Activated CD8-positive, alpha-beta memory T cell treated with anti-CD3 and anti-CD28 coated beads, Interleukin-2, amount 50 U/mL, for 24 hours (primary cell): ENCODE measurements around the gene TMEM154.

Experiments used
- DNase-seq: peaks from one replicate; pipeline ENCODE4 v3.0.0-alpha.2; 2020; ENCODE audit errors: extremely low read depth

Gene TMEM154

DNA sequence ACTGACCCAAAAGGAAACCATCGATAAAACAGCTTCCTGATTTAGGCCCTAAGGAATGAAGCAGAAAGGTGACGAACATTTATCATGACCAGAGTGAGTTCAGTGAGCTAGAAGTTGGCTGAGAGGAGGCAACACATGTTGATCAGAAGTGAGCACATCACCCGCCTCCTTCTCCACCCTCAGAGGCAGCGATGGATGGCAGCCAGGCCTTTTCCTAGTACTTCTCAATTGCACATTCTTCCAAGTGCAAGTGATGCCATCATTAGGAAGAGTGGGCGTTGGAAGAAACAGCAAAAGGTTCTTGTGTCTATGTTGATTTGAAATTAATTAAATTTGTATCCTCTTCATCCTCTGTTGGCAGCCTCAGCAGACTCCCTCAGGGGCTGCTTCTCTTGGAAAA lies 51.7 kb downstream of the TMEM154 start:
- no peak for DNase-seq

DNA sequence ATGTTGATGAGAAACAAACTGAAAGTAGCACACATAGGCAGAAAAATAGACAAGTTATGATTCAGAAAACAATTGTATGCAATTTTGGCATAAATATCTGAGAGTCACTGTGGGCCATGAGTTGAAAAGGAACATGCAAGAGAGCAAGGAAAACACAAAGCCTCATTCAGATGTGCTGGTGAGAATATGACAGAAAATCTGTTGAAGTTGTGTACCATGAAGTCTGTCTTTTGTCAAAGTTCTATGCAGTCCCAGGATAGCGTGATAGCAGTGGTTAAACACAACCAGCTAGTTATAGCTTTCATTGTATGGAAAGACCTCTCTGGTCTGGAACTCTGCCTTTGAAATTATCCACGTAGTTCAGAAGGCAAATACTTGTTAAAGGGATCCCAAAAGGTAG lies 53.0 kb downstream of the TMEM154 start:
- DNase-seq = no peak

DNA sequence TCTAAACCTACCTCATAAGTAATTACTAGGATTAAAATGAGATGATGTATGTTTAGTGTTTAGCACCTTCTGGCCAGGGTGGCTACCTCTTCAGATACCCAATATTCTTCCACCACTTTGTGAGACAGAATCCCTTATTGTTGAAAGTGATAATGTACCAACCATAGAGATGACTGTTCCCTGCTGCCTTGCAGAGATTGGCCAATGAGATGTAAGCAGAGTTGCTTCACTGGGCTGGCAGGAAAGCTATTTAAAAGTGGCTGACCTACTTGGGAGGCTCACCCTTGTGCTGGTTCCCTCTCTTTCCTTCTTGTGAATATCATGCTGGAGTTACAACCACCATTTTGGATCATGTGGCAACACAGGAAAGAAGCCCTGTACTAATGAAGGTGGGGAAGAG lies 58.9 kb downstream of the TMEM154 start:
- no peak for DNase-seq

DNA sequence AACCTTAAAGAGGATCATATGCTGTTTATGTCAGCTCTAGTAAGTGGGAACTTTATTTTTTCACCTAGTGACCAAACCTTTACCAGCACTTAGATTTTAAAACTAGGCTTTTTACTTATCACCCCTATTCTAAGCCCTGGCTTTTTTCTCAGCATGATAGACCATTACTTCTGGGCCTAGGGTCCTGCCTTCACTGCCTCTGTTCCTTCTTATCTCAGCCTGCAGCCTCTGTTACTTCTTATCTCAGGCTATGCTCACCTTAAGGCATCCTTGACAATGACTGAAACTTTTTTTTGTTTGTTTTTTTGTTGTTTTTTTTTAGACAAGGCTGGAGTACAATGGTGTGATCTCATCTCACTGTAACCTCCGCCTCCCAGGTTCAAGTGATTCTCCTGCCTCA lies 59.6 kb downstream of the TMEM154 start:
- no peak for DNase-seq

DNA sequence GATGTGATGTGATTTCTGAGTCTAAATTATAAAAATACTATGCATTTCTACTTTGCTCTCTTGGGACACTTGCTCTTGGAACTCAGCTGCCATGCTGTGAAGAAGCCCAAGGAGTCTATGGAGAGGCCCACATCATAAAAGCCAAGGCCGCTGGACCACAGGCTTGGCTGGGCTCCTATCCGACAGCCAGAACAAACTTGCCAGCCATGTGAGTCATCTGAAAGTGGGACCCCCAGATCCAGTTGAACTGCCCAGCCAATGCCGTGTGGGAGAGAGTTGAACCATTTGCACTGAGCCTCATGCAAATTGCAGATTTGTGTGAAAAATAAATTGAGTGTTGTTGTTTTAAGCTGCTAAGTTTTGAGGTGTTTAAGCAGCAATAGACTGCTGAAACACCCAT lies 60.2 kb downstream of the TMEM154 start:
- DNase-seq = no peak

DNA sequence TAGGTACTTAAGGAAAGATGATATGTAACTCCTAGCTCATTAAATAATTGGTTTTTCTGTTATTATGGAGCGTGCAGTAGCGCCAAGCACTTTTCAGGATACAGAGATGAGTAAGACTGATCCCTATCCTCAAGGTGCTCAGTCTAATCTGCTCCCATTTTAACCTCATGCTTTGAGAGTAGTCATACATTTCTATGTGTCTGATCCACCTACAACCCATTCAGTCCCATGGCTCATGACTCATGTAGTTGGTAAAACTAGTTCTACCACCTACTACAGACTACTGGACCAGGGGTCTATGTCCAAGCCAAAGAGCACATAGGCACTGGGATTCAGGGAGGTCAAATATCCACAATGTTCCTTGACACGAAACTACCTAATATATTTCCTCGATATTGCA lies 60.8 kb downstream of the TMEM154 start:
- DNase-seq = no peak

DNA sequence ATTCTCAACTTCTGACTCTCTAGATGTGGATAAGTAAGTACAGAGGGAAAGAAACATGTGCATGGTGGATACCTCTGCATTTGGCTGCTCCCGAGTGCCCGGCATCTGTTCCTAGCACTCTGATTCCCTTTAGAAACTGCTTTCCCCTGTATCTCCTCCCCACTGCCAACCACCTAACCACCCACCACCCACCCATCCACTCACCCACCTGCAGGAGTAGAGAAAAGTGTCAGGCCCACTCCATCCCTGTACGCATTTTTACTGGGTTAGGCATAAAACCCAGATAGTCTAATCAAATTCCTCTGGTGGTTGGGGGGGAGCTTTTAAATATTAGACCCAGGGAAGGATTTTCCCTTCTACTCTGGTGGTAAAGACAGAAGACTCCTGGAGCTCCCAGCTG lies 63.0 kb downstream of the TMEM154 start:
- no peak for DNase-seq

DNA sequence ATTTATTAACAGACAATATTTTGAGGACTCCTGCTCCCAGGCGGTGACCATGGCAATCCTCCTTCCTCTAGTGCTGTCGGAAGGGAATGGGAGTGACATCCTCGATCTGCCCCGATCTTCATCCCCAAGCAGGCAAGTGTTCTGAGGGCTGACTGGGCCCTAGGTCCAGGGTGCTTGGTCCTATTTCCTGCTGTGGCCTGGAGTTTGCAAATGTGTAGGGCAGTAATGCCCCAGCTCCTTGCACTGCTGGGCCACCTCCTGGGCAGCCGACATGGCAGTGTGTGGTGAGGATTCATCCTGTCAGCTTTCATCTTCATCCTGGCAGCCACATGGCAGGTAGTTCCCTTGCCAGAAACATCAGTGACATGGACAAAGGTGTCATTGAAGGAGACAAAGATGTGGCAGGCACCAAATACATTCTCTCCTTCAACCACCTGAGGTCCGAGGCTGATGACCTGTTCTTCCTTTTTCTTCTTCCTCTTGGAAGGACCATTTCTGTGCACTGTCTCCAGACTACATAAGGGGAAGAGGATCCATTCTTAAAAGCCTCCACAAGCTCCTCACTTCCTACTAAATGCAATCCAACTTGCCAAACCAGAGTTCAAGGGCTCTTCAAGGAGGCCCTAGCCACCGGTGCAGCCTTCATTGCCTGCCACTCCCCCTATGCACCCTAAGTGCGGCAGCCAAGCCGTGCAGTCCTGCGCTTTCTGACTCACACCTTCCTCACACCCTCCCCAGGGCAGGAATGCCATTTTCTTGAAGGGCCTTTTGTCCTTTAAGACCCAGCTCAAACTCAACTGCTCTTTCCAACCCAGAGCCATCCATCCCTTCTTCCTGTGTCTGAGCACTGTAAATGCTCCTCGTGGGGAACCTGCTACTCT lies 65.7 kb downstream of the TMEM154 start:
- DNase-seq = no peak

DNA sequence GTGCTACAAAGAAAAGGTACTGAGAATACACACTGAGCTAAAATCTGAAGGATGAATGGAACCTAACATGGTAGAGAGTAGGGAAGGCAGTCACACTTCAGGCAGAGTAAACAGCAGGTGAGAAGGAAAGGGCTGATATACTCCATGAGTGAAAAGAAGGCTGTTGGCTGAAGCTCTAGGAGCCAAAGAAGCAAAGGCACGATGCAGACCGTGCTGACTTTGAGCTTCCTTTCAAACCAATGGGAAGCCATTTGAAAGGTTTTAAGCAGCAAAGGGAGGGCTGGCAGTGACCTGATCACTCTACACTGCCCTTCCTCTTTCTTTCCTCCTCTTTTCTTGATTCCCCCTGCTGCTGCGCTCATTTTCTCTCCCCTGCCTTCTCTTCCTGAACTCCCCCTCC lies 66.4 kb downstream of the TMEM154 start:
- no peak for DNase-seq

DNA sequence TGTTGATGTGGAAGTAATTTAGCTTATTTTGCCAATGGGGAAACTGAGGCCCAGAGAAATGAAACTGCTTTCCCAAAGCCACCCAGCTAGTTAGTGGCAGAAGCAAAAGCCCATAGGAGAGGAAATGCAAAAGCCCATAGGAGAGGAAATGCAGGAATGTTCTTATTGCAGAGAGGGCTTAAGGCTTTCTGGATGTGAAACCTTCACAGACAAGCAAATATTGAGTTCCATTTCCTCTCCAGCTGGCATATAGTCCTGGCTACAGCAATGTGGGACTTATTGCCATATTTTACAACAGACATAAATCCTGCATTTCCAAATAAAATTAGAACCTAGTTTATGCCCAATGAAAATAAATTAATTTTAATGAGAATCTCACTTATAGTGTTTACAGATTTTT lies 69.7 kb downstream of the TMEM154 start:
- DNase-seq = no peak

DNA sequence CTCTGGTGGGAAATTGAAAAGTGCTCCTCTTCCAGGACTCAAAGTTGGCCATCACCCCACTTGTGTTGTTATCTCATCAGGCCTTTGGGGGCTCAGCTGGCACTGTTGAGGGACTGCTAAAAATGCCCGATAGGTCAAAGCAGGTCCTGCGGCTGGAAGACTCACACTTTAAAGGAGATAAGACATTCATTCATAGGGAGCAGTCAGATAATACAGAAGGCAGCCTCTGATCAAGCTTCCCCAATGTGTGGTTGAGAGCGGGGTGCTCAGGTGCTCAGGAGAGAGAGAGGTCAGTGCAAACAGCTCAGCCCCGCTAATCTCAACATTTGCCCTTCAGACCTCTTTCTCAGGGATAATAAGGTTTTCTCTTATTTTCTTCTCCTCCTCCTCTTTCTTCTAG lies 70.3 kb downstream of the TMEM154 start:
- no peak for DNase-seq

DNA sequence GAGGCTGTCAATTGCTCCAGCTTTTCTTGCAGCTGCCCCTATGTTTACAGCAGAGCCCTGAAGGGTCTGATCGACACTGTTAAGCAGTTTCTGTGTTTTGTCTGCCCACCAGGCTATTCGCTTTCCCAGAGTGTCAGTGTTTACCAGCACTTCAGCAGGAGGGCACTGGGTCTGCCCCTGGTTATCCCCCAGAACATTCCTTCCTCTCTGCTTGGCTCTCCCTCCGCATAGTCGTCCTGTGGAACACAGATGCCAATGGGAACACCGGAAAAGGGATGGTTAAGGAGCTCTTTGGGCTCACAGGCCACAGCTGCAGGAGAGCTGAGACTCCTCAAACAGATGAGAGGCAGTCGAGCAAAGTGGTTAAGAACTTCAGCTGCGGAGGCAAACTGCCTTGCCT lies 72.6 kb downstream of the TMEM154 start:
- DNase-seq = no peak

DNA sequence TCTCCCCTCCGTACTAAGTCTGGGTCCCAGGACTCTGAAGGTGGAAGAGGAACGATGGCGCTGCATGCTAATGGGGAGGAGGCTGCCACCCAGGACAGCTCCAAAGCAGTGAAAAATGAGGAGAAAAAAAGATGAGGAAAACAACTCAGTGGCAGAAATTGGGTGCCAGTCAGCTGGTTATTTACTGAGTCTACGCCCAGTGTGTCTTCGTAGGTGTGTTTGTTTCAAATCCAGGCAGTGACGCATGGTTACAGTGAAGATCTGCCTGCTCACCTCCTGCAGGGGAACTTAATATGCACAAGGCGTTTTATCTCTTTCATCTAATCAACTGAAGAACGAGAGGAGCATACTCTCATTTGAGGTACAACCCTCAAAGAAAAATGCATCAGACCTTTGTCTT lies 73.0 kb downstream of the TMEM154 start:
- no peak for DNase-seq

DNA sequence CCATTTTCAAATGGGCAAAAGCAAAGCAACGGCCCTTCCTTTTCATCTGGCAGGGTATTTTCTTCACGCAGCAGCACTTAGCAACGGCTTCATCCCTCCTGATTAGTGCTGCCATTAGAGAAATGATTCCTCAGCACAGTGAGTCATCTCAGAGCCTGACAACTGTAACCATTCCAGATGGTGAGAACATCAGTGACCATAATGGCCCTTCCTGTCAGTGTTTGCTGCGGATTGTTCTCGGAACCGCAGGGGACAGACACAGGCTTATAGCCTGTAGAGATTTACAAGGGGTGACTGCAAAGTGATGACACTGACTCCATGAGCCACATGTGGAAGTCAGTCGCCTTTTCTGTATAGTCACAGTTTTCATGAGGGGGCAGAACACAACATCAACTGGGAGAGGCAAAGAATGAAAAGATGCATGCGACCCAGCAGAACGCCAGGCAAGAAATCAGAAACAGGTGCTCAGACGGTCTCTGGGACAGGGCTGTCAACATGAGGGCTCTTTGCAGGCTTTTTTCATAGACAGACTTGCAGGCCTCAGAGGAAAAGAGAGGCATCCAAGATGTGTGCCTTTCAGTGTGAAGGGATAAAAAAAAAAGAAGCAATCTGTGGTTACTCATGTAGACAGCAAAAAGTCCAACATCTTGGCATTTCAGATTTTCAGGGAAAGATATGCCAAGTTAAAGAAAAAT lies 74.0 kb downstream of the TMEM154 start:
- no peak for DNase-seq

DNA sequence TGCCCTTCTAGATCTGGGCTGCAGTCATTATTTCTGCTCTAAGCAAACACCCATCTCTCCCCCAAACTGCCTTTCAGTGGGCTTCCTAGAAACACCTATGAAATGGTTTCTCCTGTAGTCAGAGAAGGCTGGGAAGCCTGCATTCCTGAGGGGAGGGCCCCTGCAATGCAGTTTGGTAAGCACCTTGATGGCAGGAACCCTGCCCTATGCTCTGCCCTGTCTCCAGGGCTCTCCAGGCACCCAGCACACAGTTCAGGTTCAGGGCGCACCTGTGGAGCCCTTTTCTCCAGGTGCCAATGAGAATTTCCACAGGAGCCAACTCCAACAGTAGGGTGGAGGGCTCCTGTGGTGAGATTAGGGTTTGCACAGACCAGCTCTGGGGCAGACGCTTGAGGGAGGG lies 74.8 kb downstream of the TMEM154 start:
- no peak for DNase-seq

DNA sequence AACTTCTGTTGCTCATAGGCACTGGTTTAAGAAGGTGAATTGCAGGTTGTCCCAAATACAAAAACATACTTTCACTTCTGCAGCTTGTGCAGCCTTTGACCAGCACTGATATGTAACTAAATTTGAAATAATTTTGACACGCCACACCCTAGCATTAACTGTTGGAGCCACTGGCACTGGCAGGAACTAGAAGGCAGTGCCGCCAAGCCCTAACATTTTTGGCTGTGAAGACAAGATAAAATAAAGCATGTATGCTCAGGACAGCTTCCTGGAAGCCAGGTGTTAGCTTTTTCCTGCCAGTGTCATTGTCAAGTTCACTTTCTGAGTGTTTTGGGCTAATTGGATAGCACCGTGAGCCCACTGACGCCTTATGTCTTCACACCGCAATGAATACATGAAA lies 78.6 kb downstream of the TMEM154 start:
- no peak for DNase-seq

DNA sequence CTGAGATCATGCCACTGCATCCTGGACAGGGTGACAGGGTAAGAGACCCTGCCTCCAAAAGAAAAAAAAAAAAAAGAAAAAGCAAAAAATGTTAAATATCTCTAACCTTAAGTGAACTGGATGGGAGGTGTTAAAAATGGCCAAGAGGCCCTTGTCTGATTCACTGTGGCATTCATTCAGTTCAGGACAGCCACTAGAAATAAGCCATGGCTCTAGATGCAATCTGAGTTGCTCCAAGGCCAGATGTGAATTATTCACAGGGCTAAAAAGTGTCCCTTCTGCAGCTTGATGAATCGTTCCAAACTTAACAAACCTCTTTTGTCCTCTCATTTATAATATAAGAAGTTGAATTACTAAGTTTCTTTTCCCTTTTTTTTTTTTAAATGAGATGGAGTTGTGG lies 80.2 kb downstream of the TMEM154 start:
- DNase-seq = no peak

DNA sequence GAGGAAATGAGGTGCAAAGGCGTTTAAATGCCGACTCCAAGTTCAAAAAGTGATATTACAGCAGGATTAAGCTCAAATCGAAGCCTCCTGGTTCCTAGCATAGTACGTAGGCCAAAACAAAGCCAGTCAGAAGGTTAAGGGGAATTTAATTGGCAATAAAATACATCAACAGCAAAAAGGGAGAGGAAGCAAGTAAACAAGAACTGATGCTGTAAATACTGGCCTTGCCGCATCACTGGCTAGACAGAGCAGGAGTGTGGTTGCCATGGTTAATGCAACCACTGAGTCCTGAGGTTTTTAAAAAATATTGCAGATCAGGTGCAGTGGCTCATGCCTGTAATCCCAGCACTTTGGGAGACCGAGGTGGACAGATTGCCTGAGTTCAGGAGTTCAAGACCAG lies 80.7 kb downstream of the TMEM154 start:
- no peak for DNase-seq

DNA sequence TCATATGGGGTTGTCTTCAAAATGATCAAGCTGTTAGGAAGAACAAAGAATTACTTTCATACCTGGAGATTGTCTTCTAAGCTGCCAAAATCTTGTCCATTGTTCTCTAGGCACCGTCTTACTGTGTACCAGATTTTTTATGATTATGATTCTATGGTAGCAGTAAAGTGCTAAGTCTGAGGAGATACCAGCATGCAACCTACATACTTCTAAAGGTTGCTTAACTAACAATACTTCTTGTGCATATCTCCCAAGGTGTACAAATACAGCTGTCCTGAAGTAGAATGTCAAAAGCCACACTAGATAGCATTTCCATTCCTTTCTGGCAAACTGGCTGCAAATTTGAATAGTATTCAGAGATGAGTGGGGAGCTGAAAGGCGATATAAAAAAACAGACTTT lies 81.3 kb downstream of the TMEM154 start:
- DNase-seq = no peak

DNA sequence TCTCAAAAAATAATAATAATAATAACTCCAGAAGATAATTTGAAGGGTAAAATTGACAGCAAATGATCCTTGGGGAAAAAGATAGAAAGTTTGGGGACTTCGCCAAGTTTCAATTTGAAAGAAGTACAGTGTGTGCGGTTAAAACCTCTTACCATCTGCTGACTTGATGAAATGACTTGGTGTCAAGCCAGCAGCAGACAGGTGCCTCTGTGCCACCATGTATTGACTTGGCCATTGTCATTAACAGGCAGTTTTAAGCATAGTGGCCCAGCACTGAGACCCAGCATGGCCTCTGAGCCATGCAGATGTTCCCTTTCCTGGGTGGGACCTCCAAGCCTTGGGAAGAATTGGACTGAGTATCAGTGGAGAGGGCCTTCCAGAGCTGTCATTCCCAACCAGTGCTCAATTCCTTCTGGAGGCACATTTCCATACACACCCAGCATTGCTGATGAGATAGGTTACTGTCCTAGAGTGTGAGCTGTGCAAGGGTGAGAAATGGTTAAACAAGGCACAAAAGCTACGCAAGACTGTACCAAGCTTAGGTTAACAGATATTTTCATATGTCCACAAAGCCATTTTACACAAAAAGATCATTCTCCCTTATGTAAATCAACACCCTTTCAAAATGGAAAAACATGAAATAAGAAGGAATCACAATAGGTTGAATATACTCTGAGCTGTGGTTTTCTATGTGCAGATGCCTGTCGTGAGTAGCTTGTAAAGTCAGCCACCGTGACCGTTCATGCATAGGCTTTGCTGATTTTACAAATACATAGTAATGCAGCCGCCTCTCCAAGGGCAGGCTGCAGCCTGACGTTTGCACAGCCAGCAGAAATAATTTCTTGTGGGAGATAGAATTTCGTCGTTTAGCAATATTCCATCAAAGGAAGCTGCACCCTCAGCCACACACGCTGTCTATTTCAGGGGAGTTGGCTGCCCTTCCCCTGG lies 84.5 kb downstream of the TMEM154 start:
- DNase-seq = no peak

DNA sequence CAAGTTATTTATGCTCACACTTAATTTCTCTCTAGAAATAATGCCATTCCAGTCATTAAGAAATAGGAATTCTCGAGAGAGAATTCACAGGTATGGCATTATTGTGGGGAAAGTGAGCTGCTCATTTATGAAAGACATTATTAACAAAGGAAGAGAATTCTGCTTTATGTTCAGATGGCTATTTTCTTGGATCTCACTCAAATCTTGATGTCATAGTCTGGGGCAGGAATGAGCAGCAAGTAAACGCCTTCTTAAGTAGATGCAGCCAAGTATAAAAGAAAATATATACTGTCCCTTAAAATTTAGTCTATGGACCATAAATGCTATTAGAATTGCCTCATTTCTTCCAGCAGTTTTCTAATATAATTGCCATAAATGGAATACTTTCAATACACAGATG lies 85.7 kb downstream of the TMEM154 start:
- DNase-seq = no peak

DNA sequence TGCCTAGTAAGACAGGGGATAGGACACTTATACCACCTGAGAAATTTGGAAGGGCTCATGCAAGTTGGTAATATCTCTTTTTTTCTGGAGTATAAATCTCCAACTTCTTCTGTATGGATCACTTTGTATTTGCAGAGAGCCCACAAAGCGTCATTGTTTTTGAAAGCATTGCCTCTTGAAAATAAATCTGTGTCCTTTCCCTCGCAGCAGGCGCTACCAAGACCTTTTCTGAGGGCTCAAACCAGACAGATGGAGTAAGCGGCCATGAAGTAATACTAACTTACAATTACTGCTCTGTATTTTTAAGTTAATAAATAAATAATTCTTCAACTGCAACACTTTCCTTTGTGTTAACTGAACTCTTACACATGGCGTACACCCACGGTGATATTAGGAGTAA lies 87.9 kb downstream of the TMEM154 start:
- no peak for DNase-seq
